SK-N-SH (cell line): Measurements from ENCODE around the gene AUTS2.

Experiments used
- FOXM1 ChIP-seq: IDR thresholded peaks from 2 replicates; pipeline ENCODE4 v1.4.0; 2012; ENCODE audit warnings: low read depth, mild to moderate bottlenecking
- POLR2AphosphoS5 ChIP-seq: IDR thresholded peaks from 2 replicates; pipeline ENCODE4 v1.6.1; 2012; ENCODE audit warnings: low read depth, low read length
- TEAD4 ChIP-seq: IDR thresholded peaks from 2 replicates; pipeline ENCODE4 v1.4.0; 2012; ENCODE audit warnings: mild to moderate bottlenecking, borderline replicate concordance; ENCODE audit not compliant: insufficient read depth
- TF ChIP-seq, protein P1 (sequence below): fragments of 200-600 bp; sonication (generic); IDR thresholded peaks from 2 replicates; pipeline ENCODE4 v1.6.1; 2017; ENCODE audit warnings: antibody characterized with exemption, mild to moderate bottlenecking, moderate library complexity

DNA sequence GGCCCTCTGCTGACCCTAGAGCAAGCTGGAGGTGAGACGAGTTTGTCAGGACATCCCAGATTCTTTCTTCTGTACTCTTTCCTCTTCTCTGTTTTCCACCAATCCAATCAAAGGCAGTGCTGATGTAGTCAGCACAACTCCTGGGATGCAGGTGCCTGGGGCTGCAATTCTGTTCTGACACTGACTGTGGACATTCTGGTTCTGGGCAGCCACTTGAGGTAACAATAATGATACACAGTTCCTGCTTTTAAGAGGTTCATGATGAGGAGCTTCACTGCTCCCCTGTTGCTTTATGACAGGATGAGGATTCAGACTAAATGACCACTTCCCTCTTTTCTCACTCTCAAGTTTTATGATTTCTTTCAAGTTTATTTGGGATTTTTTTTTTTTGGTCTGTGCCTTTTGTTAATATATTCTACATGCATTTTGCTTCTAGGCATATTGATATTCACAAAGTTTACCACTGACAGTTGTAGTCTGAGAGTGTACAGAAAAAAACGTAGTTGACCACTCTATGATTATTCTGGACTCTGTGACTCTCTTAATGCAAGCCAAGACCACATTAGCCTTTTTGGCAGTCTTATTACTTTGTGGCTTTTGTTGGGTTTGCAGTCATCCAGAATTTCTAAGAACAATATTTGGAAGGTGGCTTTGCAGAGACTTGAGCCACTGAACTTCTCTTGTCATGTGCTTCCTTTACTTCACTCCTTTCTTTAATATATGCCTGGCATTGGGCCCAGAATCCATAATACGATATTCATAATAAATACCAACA lies 247.6 kb downstream of the AUTS2 start:
- TF ChIP-seq POLR2AphosphoS5 = no peak
- TF ChIP-seq TEAD4 = no peak
- no peak for TF ChIP-seq FOXM1
- TF ChIP-seq, protein P1, sequence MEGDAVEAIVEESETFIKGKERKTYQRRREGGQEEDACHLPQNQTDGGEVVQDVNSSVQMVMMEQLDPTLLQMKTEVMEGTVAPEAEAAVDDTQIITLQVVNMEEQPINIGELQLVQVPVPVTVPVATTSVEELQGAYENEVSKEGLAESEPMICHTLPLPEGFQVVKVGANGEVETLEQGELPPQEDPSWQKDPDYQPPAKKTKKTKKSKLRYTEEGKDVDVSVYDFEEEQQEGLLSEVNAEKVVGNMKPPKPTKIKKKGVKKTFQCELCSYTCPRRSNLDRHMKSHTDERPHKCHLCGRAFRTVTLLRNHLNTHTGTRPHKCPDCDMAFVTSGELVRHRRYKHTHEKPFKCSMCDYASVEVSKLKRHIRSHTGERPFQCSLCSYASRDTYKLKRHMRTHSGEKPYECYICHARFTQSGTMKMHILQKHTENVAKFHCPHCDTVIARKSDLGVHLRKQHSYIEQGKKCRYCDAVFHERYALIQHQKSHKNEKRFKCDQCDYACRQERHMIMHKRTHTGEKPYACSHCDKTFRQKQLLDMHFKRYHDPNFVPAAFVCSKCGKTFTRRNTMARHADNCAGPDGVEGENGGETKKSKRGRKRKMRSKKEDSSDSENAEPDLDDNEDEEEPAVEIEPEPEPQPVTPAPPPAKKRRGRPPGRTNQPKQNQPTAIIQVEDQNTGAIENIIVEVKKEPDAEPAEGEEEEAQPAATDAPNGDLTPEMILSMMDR = no peak
